HepG2 (cell line): ENCODE results near the gene ABHD4. TPM values are rescaled to one million over a fixed set of nuclear protein-coding genes. Genes with fewer than 3 reads are reported as not detected.
A peak's percentile ranks its signal among the peaks of the same experiment; 100 is the strongest.

Experiments used
- EED ChIP-seq: sonication (generic); formaldehyde crosslinking; IDR thresholded peaks from 2 replicates; pipeline ENCODE4 v1.5.0; 2020; ENCODE audit warnings: mild to moderate bottlenecking, missing genetic modification reagents
- ELF4 ChIP-seq: sonication (generic); formaldehyde crosslinking; IDR thresholded peaks from 2 replicates; pipeline ENCODE4 v1.5.0; 2020; ENCODE audit warnings: missing genetic modification reagents, mild to moderate bottlenecking, moderate library complexity, borderline replicate concordance
- KLF12 ChIP-seq: sonication (generic); formaldehyde crosslinking; IDR thresholded peaks from 2 replicates; pipeline ENCODE4 v1.4.0; 2020; ENCODE audit warnings: missing genetic modification reagents, borderline replicate concordance
- PRDM4 ChIP-seq: sonication (generic); formaldehyde crosslinking; IDR thresholded peaks from 2 replicates; pipeline ENCODE4 v1.9.0; 2021; ENCODE audit warnings: missing genetic modification reagents, borderline replicate concordance
- SALL1 ChIP-seq: sonication (generic); formaldehyde crosslinking; IDR thresholded peaks from 2 replicates; pipeline ENCODE4 v1.8.0; 2022; ENCODE audit warnings: mild to moderate bottlenecking, missing genetic modification reagents
- ZBED4 ChIP-seq: sonication (generic); formaldehyde crosslinking; IDR thresholded peaks from 2 replicates; pipeline ENCODE4 v1.4.0; 2020; ENCODE audit warnings: missing genetic modification reagents, borderline replicate concordance
- ZFY ChIP-seq: sonication (generic); formaldehyde crosslinking; IDR thresholded peaks from 2 replicates; pipeline ENCODE4 v1.4.0; 2020; ENCODE audit warnings: missing genetic modification reagents
- ZIK1 ChIP-seq: sonication (generic); formaldehyde crosslinking; IDR thresholded peaks from 2 replicates; pipeline ENCODE4 v1.5.0; 2020; ENCODE audit warnings: mild to moderate bottlenecking, low read depth, missing genetic modification reagents, borderline replicate concordance
- ZNF274 ChIP-seq: sonication (generic); formaldehyde crosslinking; IDR thresholded peaks from 2 replicates; pipeline ENCODE4 v1.5.1; 2020; ENCODE audit warnings: mild to moderate bottlenecking, missing genetic modification reagents
- ZNF296 ChIP-seq: sonication (generic); formaldehyde crosslinking; conservative IDR thresholded peaks from 2 replicates; pipeline ENCODE4 v1.5.0; 2020; ENCODE audit warnings: mild to moderate bottlenecking, missing genetic modification reagents
- ZNF839 ChIP-seq: sonication (generic); formaldehyde crosslinking; IDR thresholded peaks from 2 replicates; pipeline ENCODE4 v1.4.0; 2020; ENCODE audit warnings: missing genetic modification reagents, mild to moderate bottlenecking, borderline replicate concordance
- polyA plus RNA-seq, 8 experiments: library from polyadenylated mRNA; depleted of rRNA in 3 of 8; stranded (reverse) in 7 of 8; unstranded in 1 of 8; fragments of >200 nt; fragmentation: Illumina TruSeq in 4 of 8; extraction: Trizol in 4 of 8; gene quantifications; 2 replicates each; pipeline versions ENCODE4 v1.2.1 to v1.2.3, GENCODE V29; 2011 to 2016; ENCODE audit warnings: low read depth in 4 of 8, missing spikeins in 1 of 8, mixed read lengths in 1 of 8; ENCODE audit not compliant: insufficient read depth in 1 of 8
- total RNA-seq, 5 experiments: library from RNA; depleted of rRNA; stranded (reverse); fragments of >200 nt; fragmentation: Illumina TruSeq; extraction: Trizol; gene quantifications; 2 replicates each; pipeline ENCODE4 v1.2.3, GENCODE V29; 2016; ENCODE audit warnings: low read depth in 1 of 5
- TF ChIP-seq, protein P1 (sequence below): sonication (generic); formaldehyde crosslinking; IDR thresholded peaks from 2 replicates; pipeline ENCODE4 v1.4.0; 2020; ENCODE audit warnings: low read depth, mild to moderate bottlenecking, missing genetic modification reagents
- TF ChIP-seq, protein P2 (sequence below): sonication (generic); formaldehyde crosslinking; IDR thresholded peaks from 2 replicates; pipeline ENCODE4 v1.4.0; 2020; ENCODE audit warnings: mild to moderate bottlenecking, low read depth, missing genetic modification reagents
- TF ChIP-seq, protein P3 (sequence below): IDR thresholded peaks from 2 replicates; pipeline ENCODE4 v1.6.1; 2016; ENCODE audit warnings: low read depth
- TF ChIP-seq, protein P4 (sequence below): IDR thresholded peaks from 2 replicates; pipeline ENCODE4 v1.6.1; 2016; ENCODE audit warnings: control low read depth

Gene ABHD4
- total and polyA plus RNA-seq, 2 of the 13 experiments (the other 11 are each of a cell fraction or from before 2014, with no cell fraction given) = 16.1 to 47.5 TPM

- no peak for TF ChIP-seq ZNF274 (CRISPR knock-in tag)
- TF ChIP-seq, protein P1, sequence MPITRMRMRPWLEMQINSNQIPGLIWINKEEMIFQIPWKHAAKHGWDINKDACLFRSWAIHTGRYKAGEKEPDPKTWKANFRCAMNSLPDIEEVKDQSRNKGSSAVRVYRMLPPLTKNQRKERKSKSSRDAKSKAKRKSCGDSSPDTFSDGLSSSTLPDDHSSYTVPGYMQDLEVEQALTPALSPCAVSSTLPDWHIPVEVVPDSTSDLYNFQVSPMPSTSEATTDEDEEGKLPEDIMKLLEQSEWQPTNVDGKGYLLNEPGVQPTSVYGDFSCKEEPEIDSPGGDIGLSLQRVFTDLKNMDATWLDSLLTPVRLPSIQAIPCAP (CRISPR knock-in tag) = no peak
- TF ChIP-seq ZNF839 (CRISPR knock-in tag) = 0 out of 2 replicates have a peak, but pooled peaks have one; percentile 61
- TF ChIP-seq KLF12 (CRISPR knock-in tag) = no peak
- no peak for TF ChIP-seq PRDM4 (CRISPR knock-in tag)
- no peak for TF ChIP-seq ZNF296 (CRISPR knock-in tag)
- TF ChIP-seq ELF4 = no peak
- no peak for TF ChIP-seq ZBED4
- TF ChIP-seq, protein P2, sequence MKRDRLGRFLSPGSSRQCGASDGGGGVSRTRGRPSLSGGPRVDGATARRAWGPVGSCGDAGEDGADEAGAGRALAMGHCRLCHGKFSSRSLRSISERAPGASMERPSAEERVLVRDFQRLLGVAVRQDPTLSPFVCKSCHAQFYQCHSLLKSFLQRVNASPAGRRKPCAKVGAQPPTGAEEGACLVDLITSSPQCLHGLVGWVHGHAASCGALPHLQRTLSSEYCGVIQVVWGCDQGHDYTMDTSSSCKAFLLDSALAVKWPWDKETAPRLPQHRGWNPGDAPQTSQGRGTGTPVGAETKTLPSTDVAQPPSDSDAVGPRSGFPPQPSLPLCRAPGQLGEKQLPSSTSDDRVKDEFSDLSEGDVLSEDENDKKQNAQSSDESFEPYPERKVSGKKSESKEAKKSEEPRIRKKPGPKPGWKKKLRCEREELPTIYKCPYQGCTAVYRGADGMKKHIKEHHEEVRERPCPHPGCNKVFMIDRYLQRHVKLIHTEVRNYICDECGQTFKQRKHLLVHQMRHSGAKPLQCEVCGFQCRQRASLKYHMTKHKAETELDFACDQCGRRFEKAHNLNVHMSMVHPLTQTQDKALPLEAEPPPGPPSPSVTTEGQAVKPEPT (CRISPR knock-in tag) = no peak
- no peak for TF ChIP-seq EED (CRISPR knock-in tag)
- TF ChIP-seq, protein P3, sequence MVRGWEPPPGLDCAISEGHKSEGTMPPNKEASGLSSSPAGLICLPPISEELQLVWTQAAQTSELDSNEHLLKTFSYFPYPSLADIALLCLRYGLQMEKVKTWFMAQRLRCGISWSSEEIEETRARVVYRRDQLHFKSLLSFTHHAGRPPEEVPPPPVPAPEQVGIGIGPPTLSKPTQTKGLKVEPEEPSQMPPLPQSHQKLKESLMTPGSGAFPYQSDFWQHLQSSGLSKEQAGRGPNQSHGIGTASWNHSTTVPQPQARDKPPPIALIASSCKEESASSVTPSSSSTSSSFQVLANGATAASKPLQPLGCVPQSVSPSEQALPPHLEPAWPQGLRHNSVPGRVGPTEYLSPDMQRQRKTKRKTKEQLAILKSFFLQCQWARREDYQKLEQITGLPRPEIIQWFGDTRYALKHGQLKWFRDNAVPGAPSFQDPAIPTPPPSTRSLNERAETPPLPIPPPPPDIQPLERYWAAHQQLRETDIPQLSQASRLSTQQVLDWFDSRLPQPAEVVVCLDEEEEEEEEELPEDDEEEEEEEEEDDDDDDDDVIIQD (CRISPR knock-in tag) = 0 out of 2 replicates have a peak, but pooled peaks have one; percentile 50
- no peak for TF ChIP-seq ZFY (CRISPR knock-in tag)
- TF ChIP-seq, protein P4, sequence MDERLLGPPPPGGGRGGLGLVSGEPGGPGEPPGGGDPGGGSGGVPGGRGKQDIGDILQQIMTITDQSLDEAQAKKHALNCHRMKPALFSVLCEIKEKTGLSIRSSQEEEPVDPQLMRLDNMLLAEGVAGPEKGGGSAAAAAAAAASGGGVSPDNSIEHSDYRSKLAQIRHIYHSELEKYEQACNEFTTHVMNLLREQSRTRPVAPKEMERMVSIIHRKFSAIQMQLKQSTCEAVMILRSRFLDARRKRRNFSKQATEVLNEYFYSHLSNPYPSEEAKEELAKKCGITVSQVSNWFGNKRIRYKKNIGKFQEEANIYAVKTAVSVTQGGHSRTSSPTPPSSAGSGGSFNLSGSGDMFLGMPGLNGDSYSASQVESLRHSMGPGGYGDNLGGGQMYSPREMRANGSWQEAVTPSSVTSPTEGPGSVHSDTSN (CRISPR knock-in tag) = no peak
- peak; percentile 46; the same call in 1 of the 2 replicates for TF ChIP-seq SALL1 (CRISPR knock-in tag)
- TF ChIP-seq ZIK1 (CRISPR knock-in tag) = no peak
These were observed 36.2 kb upstream of the ABHD4 start (continued) for GRCh38 chr14:22561661-22562579.
